Esophagus squamous epithelium (tissue), 5 donors: ENCODE data around the gene GAS7. TPM values are rescaled to one million over a fixed set of nuclear protein-coding genes. Genes with fewer than 3 reads are reported as not detected.

Experiments
- DNase-seq: peaks from one replicate; lab custom pipeline; 2025; lab: John Stamatoyannopoulos, UW
- H3K27ac ChIP-seq, 4 donors: fragments of 200-600 bp; sonication (generic); one replicate each; pipeline ENCODE4 v1.5.1; 2016 to 2019; ENCODE audit warnings: mild to moderate bottlenecking in 1 of 4
- H3K27me3 ChIP-seq, 4 donors: fragments of 200-600 bp; sonication (generic); 1 replicate in 3 of 4; 2 replicates in 1 of 4; pipeline versions ENCODE4 v1.5.1 to v1.6.0; 2017 to 2021; ENCODE audit warnings: antibody characterized with exemption in 1 of 4
- H3K36me3 ChIP-seq, 3 donors: fragments of 200-600 bp; sonication (generic); one replicate each; pipeline ENCODE4 v1.5.1; 2016 to 2019
- H3K4me1 ChIP-seq, 3 donors: fragments of 200-600 bp; sonication (generic); one replicate each; pipeline ENCODE4 v1.5.1; 2017 to 2019
- H3K4me3 ChIP-seq, 4 donors: fragments of 200-600 bp; sonication (generic); 1 replicate in 3 of 4; 2 replicates in 1 of 4; pipeline ENCODE4 v1.5.1; 2016 to 2019; ENCODE audit warnings: mild to moderate bottlenecking in 2 of 4, moderate library complexity in 1 of 4
- H3K9me3 ChIP-seq, 3 donors: fragments of 200-600 bp; sonication (generic); one replicate each; pipeline ENCODE4 v1.5.1; 2016 to 2019
- CTCF ChIP-seq, 6 experiments: fragments of 450-650 bp in 4 of 6; fragments of 200-600 bp in 2 of 6; sonication (generic) in 2 of 6; IDR thresholded peaks; one replicate each; pipeline ENCODE4 v1.5.1; 2016 to 2019; ENCODE audit warnings: antibody characterized with exemption in 6 of 6, mild to moderate bottlenecking in 4 of 6, moderate library complexity in 4 of 6
- POLR2A ChIP-seq, 4 donors: fragments of 450-650 bp; IDR thresholded peaks; one replicate each; pipeline ENCODE4 v1.6.1; 2017; ENCODE audit warnings: antibody characterized with exemption in 4 of 4, mild to moderate bottlenecking in 4 of 4, moderate library complexity in 3 of 4
- WGBS, 2 donors: methylation state at CpG; one replicate each; pipeline ENCODE4 v1.1.5; 2018; 5-methylcytosine and 5-hydroxymethylcytosine counted together
- intact Hi-C: fragments of 100-400 bp; cut with DNase I; formaldehyde crosslinking; loops from one replicate; pipeline ENCODE4 v1.15.0; 2022
- total RNA-seq, 4 donors: library from RNA; depleted of rRNA; stranded (reverse); fragments of >200 nt; gene quantifications; one replicate each; pipeline ENCODE4 v1.1.0, GENCODE V29; 2016
- donor health status: DM: yes; HTN: yes; CAD: no.

The GAS7 gene
- total RNA-seq, 4 donors from 2014 or later, result 16.8 to 39.1 (median 30.1) TPM

- intact Hi-C loops, result no loop called here
- H3K4me3 ChIP-seq, result no peak overlapping the region
- 80 to 86% methylated on average over 5 to 7 of the region's 7 CpGs for WGBS, 2 donors
- TF ChIP-seq CTCF (IDR thresholded peaks at IDR 0.05), result no peak
- no peak for TF ChIP-seq POLR2A (IDR thresholded peaks at IDR 0.05)
- no peaks in the 10 kb centered on the region for H3K9me3 ChIP-seq
- H3K27ac ChIP-seq, result no peak overlapping the region
- no peaks in the 10 kb centered on the region for H3K27me3 ChIP-seq
- no peaks in the 10 kb centered on the region for H3K36me3 ChIP-seq
- no peak for DNase-seq
- H3K4me1 ChIP-seq, result peaks cover 0 to 8% (median 0%) of the 10 kb centered on the region in 3 donors
These were observed 32.0 kb downstream of the GAS7 start for GRCh38 chr17:10166176-10166935.

DNA sequence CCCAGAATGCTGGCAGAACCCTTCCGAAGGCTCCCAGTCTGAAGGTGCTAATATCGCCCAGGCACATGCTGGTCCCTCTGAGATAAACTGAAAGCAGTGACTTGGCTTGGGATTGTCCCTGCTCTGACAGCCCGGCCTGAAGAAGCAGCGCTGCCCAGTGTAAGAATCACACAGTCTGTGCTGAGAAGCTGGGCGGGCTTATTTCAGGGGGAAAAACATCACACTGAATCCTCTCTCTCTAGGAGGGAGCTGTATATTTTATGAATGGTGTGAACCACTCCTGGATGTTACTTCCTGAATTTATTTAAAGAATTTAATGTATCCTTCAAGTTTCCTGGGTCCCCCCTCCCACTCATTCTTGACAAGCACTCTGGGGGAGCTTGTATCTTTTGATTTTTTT is 36.3 kb downstream of the GAS7 start:
- no peak overlapping the region for H3K4me3 ChIP-seq
- intact Hi-C loops, result no loop called here
- no peaks in the 10 kb centered on the region for H3K36me3 ChIP-seq
- no peak for TF ChIP-seq POLR2A (IDR thresholded peaks at IDR 0.05)
- TF ChIP-seq CTCF (IDR thresholded peaks at IDR 0.05), result no peak
- no peak for DNase-seq
- 53 to 75% methylated on average over 4 to 5 of the region's 5 CpGs for WGBS, 2 donors
- H3K27ac ChIP-seq, result peak overlapping the region in 1 of 4 donors; percentile 13
- H3K9me3 ChIP-seq, result no peaks in the 10 kb centered on the region
- H3K27me3 ChIP-seq, result no peaks in the 10 kb centered on the region
- no peaks in the 10 kb centered on the region for H3K4me1 ChIP-seq

DNA sequence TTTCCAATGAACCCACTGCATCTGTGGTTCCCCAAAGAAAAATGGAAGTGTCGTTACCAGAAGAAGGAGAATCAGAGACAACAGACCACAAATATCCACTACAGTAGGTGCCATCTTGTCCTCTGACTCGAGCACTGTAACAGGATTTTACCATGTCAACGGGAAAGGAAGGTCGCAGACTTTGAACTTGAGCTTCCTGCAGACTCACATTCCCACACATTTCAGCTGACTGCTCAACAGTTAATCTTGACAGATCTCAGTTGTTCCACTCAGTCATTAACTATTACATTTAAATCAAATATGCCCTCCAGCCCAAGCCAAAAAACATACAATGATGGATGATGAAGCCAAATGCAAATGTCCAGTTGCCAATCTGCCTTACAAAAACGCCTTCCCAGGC is 37.0 kb downstream of the GAS7 start:
- DNase-seq, result no peak
- no peak overlapping the region for H3K27ac ChIP-seq
- TF ChIP-seq POLR2A (IDR thresholded peaks at IDR 0.05) (no peak), CTCF (IDR thresholded peaks at IDR 0.05) (no peak)
- intact Hi-C loops, result no loop called here
- H3K27me3 ChIP-seq, result no peaks in the 10 kb centered on the region
- 65 to 73% methylated on average over 5 of the region's 5 CpGs for WGBS, 2 donors
- peaks cover 0 to 4% (median 0%) of the 10 kb centered on the region in 3 donors for H3K4me1 ChIP-seq
- H3K36me3 ChIP-seq, result no peaks in the 10 kb centered on the region
- H3K9me3 ChIP-seq, result no peaks in the 10 kb centered on the region
- H3K4me3 ChIP-seq, result no peak overlapping the region

- no peaks in the 10 kb centered on the region for H3K36me3 ChIP-seq
- no peaks in the 10 kb centered on the region for H3K9me3 ChIP-seq
- H3K27me3 ChIP-seq, result no peaks in the 10 kb centered on the region
- peaks cover 0 to 4% (median 0%) of the 10 kb centered on the region in 3 donors for H3K4me1 ChIP-seq
- peak overlapping the region in 3 of 4 donors; percentile 34 to 73 (median 57) for H3K27ac ChIP-seq
- 36 to 56% methylated on average over 7 to 11 of the region's 11 CpGs for WGBS, 2 donors
- H3K4me3 ChIP-seq, result no peak overlapping the region
- TF ChIP-seq POLR2A (IDR thresholded peaks at IDR 0.05) (no peak), CTCF (IDR thresholded peaks at IDR 0.05) (no peak)
- DNase-seq, result no peak
- intact Hi-C loops, result no loop called here
These were observed 41.3 kb downstream of the GAS7 start for GRCh38 chr17:10156948-10157607.

GRCh38 chr17:10156599-10156947 is 41.8 kb downstream of the GAS7 start:
- 61 to 67% methylated on average over 4 of the region's 4 CpGs for WGBS, 2 donors
- intact Hi-C loops, result no loop called here
- H3K27ac ChIP-seq, result peak overlapping the region in 3 of 4 donors; percentile 34 to 73 (median 57)
- no peaks in the 10 kb centered on the region for H3K36me3 ChIP-seq
- TF ChIP-seq POLR2A (IDR thresholded peaks at IDR 0.05) (no peak), CTCF (IDR thresholded peaks at IDR 0.05) (no peak)
- H3K27me3 ChIP-seq, result no peaks in the 10 kb centered on the region
- H3K4me1 ChIP-seq, result peaks cover 0 to 6% (median 2%) of the 10 kb centered on the region in 3 donors
- H3K4me3 ChIP-seq, result no peak overlapping the region
- H3K9me3 ChIP-seq, result no peaks in the 10 kb centered on the region
- no peak for DNase-seq
